Coronary artery (tissue), 2 donors: ENCODE results near the gene FAM200C.

ENCODE experiments used
- DNase-seq: peaks from one replicate; pipeline ENCODE4 v3.0.0-alpha.2; 2017; ENCODE audit warnings: low spot score
- H3K27ac ChIP-seq, 2 donors: fragments of 200-600 bp; sonication (generic); one replicate each; pipeline ENCODE4 v1.5.1; 2016 to 2019
- H3K4me3 ChIP-seq: fragments of 200-600 bp; sonication (generic); 2 replicates; pipeline ENCODE4 v1.5.1; 2016; ENCODE audit warnings: mild to moderate bottlenecking, moderate library complexity
- CTCF ChIP-seq: fragments of 200-600 bp; sonication (generic); IDR thresholded peaks from one replicate; pipeline ENCODE4 v1.5.1; 2019; ENCODE audit warnings: antibody characterized with exemption

Gene FAM200C

GRCh38 chr5:160420331-160420610 lies 20.4 kb upstream of the FAM200C start:
- TF ChIP-seq CTCF: no peak
- DNase-seq: no peak
- no peak overlapping the region for H3K27ac ChIP-seq
- H3K4me3 ChIP-seq: no peak overlapping the region

- H3K27ac ChIP-seq: peak overlapping the region; percentile 82 to 86
- no peak for TF ChIP-seq CTCF
- H3K4me3 ChIP-seq: peak overlapping the region; percentile 73
- no peak for DNase-seq
Measured at GRCh38 chr5:160419458-160420330, 19.8 kb upstream of the FAM200C start.

- Histone ChIP-seq H3K27ac (peak within 1 kb of the TSS; percentile 82 to 86), H3K4me3 (peak within 1 kb of the TSS; percentile 73)
- TF ChIP-seq CTCF: no peak
- DNase-seq: peak; percentile 96
Measured at GRCh38 chr5:160418561-160419457, 19.0 kb upstream of the FAM200C start, which contains the start of gene SLU7. TSS of gene SLU7 (minus strand) at chr5:160419081. CDS start at chr5:160415294, 3,787 bp downstream.

- Histone ChIP-seq H3K27ac (peak overlapping the region in 1 of 2 donors; percentile 93), H3K4me3 (peak overlapping the region; percentile 78)
- no peak for TF ChIP-seq CTCF
- DNase-seq: no peak
Measured at GRCh38 chr5:160398806-160399205, 1.0 kb downstream of the FAM200C start.

- H3K4me3 ChIP-seq: no peak overlapping the region
- TF ChIP-seq CTCF: no peak
- no peak for DNase-seq
- H3K27ac ChIP-seq: no peak overlapping the region
Measured at GRCh38 chr5:160397492-160397891, 2.4 kb downstream of the FAM200C start.

GRCh38 chr5:160395111-160395510 lies 4.7 kb downstream of the FAM200C start:
- TF ChIP-seq CTCF: no peak
- DNase-seq: no peak
- Histone ChIP-seq H3K27ac (no peak overlapping the region), H3K4me3 (no peak overlapping the region)
